ENCODE results near the gene WEE2.

The WEE2 gene

GRCh38 chr7:141691540-141691939 is 16.6 kb upstream of the WEE2 start:
- no peak for DNase-seq (ENCODE audit: low spot score)

DNA sequence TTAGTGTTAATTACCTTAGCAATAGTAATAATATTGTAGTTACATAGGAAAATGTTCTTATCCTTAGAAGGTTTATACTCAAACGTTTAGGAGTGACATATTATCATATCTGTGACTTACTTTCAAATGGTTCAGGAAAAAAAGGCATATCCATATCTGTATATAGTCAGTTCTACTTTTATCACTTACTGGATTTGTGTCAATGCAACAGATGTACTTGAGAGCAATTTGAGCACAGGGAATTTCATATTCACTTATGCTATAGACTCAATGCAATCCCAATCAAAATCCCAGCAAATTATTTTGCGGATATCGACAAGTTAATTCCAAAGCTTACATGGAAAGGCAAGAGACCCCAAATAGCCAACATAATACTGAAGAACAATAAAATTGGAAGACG is 16.2 kb upstream of the WEE2 start:
- no peak for DNase-seq (ENCODE audit: low spot score)

DNA sequence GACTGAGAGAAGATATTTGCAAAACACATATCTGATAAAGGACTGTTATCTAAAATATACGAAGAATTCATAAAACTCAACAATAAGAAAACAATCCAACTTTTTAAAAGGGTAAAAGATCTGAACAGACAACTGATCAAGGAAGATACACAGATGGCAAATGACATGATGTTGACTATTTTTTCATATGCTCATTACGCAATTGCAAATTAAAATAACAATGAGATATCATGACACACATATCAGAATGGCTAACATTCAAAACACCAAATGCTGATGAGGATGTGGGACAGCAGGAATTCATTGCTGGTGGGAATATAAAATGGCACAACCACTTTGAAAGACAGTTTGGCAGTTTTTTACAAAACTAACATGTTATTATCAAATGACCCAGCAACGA is 15.1 kb upstream of the WEE2 start:
- DNase-seq (ENCODE audit: low spot score) = no peak

- DNase-seq (ENCODE audit: low spot score) = no peak
Observed at GRCh38 chr7:141695803-141696289, 12.3 kb upstream of the WEE2 start.

DNA sequence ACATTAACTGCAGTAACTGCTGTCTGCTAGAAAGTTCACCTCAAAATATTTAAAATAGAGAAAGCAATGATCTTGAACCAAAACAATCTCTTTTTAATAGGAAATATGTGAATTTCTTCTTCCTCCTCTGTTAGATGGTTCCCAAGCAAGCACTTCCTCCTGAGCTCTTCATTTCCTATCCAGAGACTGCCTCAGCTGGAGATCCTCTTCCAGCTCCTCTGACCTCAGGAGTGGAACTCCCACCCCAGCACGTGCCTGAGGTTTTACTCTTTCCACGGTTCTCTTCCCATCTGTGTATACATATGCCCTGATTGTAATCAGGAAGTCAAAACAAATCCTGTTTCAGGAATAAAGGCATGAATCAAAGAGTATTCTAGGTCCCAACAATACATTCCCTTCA is 11.8 kb upstream of the WEE2 start:
- DNase-seq (ENCODE audit: low spot score) = no peak

DNA sequence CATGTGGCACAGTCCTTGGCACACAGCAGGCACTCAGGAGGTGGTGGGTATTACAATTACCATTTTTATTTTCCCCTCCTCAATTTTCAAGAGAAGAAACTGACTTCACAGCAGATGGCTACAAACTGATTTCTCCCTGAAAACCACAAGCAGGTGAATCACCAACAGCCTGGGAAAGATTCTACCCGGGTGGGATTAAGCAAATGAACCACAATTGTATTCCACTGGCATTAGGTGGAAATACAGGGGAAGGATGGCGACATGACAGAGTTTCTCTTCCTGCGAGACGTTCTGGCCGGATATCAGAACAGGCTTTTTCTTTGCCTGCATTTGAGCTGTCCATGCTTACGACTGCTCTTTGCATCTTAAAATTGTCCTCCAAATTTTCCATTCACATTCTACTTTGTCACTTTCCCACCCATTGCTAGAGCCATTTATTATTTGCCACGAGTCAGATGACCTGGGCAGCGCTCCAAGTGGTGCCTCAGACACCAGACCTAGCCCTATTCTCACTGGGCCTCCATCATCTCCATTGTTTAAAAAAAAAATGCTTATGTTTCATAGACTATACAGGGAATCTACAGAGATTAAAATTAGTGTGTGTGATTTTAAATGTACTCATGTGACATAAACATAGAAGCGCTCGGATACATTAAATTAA is 10.8 kb upstream of the WEE2 start:
- no peak for DNase-seq (ENCODE audit: low spot score)

DNA sequence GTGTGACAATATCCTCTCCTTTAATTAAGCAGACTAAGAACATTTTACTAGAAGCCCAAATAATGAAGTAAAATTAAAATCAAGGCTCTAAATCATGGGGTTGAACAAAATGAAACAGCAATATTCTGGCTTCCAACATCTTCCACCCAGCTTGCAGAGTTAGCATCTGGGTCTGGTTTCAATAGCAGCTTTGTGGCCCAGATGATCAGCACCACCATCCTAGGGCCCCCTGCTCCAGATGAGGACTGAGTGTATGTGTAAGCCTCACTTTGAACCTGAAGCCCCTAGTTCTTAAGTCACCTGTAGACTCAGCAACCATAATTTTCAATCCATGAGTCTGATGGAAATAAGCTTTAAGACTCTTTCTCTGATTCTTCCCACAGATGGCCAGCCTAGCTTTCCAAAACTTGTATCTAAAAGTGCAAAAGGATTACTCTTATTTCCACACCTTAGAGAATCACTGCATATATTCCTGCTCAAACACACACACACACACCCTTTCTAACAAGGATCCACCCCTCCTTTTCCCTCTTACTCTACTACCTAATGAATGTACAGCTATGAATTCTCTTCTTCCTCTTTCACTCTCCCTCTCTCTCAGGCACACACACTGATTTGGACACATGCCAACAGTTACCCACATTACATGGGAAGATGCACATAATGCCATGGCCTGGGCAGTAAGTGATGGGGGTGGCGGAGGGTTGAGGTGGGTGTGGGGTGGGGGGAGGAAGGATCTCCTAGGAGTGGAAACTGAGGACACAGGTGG is 9.7 kb upstream of the WEE2 start:
- DNase-seq (ENCODE audit: low spot score) = no peak

DNA sequence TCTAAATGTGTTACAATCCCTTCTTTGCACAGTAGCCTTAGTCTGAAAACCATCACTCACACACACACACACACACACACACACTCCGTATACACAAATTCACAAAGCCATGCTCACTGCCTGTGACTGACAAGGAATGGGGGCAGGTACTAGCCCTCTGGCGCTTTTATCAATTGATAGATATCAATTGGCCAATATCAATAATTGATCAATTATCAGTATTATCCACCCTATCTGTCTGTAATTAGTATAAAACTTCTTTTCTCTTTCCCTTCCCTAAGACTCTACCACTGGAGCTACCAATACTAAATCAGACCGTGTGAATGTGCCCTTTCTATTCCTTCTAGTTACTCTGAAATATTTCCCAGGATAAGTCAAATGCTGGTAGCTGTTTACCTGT is 8.3 kb upstream of the WEE2 start:
- DNase-seq (ENCODE audit: low spot score) = no peak

- no peak for DNase-seq (ENCODE audit: low spot score)
Observed at GRCh38 chr7:141700296-141700847, 7.8 kb upstream of the WEE2 start.

DNA sequence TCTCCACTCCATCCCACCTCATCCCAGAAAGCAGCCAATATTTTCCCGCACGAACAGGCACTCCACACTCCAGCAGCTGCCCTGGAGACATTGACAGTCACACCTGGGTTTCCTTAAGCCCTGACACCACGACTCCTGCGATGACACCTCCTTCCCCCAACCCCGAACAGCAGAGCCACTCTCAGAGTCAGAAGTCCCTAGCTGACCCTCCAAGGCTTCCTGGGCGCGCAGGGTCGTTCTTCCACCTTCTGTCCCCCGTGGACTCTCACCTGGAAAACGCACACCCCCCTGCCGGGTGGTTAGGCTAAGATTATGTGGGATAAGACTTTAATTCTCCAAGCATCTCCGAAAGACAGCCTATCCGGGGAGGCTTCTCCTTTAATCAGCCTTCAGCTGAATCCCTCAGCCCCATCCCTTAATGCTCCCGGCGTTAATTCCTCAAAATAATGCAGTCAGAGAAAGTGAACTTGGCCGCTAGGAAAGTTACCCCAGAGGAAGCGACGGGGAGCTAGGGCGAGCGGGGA is 7.2 kb upstream of the WEE2 start:
- DNase-seq (ENCODE audit: low spot score) = peak; percentile 42

DNA sequence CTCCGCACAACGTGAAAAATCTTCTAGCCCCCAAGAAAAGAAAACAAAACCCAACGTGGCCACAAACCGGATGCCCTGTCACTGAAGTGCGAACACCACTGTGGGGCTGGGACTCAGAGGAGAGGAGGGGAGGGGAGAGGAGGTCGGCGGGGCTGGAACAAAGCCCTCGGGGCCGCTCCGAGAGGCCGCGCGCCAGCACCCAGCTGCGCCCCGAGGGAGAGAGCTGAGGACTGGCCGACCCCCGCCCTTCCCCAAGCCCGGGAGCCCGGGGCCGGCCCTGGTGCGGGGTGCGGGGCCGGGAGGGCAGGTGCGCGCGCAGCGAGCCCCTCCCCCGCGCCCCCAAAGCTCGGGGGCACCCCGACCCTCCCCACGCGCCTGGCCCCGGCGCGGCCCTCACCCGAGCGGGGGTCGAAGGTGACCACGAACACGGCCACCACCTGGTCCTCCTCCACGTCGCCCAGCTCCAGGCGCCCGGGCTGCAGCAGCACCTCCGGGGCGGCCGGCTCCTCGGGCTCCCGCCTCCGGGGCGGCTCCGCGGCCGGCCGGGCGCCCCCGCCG is 6.6 kb upstream of the WEE2 start:
- peak; percentile 44 for DNase-seq (ENCODE audit: low spot score)

GRCh38 chr7:141702047-141702567 is 6.0 kb upstream of the WEE2 start, which contains the start of gene DENND11:
DENND11 (minus strand) TSS chr7:141702166; CDS start chr7:141702153, 13 bp downstream.
- peak; percentile 22 for DNase-seq (ENCODE audit: low spot score)

DNA sequence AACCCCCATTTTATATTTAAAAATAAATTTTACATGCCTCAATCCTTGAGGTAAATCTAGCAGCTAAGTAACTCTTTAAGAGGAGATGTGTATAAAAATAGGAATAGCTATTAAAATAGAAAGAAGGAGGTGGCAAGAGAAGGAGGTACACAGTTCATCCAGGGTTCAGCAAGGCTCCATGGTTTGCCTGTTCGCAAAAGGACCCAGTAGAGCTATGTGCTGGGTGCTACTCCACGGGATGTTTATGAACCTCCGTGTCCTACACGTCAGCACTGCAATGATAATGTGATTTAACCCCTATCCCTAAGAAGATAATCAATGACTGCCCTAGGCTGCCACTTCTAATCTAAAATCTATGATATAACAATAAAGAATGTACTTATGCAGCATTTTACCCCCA is 5.3 kb upstream of the WEE2 start:
- no peak for DNase-seq (ENCODE audit: low spot score)

DNA sequence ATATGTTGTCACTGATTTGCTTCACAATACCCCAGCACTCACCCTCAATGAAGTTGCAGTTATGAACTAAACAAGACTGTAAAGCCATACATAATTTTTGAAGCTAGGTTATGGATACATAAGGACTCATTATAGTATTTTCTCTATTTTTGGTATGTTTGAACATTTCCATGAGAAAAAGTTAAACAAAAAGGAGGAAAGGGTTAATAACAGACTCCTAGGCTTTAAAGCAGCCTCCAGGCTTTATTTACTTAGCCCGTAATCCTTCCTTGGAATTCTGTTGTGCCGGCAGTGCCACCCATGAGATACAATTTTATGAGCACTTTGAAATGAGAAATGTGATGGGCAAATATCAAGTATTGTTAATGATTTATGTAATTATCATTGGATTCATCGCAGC is 4.0 kb upstream of the WEE2 start:
- no peak for DNase-seq (ENCODE audit: low spot score)

DNA sequence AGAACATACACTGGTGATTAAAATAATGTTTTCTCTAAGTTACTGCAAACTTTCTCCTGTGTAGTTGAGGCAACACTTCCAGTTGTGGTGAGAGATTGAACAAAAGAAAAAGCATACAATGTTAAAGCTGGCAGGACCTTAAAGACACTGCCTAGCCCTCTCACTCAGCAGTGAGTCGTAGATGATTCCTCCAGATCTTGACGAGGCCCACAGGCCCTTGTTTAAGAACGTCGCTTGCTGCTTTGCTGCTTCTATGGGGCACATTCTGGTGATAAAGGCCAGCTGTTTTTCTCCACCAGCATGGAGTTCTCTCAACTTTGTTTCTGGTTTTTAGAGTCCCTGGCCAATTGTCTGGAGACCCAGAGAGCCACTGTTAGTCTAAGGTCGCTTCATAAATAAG is 3.4 kb upstream of the WEE2 start:
- DNase-seq (ENCODE audit: low spot score) = no peak

DNA sequence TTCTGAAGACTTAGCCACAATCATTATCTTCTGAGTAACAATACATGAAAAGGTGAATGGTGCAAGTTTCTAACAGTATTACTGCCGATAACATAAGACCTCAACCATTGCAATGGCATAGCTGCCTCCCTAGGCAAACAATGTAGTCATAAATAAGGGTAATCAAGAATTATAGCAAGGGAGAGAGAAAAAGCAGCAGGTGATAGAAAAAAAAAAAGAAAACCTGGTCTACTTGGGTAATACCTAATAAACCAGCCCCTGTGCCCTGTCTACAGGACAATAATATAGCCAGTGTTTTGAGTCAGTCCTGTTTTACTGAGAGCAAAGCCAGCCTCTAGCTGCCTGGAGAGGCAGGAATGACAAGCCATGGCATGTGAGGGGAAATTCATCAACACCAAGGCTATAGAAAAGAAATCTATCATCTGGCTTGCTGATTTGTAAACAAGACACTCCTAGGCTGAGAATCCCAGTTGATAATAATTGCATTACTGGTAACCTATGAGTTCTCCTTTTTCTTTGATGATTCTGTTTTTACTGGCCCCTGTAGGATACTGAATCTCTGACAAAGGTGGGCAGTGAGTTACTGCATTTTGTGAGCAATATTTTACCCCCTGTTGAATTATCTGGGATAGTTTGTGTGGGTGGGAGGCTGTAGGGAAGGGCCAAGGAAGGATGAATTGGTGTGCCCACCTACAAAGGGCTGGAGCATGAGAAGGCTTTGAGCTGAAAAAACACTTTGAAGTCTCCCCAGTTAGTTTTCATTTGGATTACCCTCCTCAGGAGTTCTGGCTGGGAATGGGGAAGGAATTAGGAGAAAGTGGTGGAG is 1.7 kb upstream of the WEE2 start:
- no peak for DNase-seq (ENCODE audit: low spot score)

DNA sequence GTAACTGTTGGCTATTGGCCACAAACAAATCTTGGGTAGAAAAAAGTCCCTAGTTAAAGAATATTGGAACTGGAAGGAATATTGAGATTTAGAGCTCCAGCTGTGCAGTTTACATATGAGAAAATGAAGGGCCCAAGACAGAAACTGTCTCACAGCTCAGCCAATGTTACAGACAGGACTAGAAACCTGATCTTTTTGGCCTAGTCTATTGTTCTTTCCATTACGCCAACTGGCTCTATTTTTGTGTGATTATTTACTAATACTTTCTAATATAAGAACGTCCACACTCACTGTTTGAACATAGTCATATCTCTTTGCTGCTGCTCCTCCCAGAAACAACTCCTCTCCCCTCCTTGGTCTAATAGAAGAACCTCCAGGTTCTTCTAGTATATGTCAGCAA is 1.2 kb downstream of the WEE2 start:
- no peak for DNase-seq (ENCODE audit: low spot score)

GRCh38 chr7:141709749-141710148 is 1.6 kb downstream of the WEE2 start:
- no peak for DNase-seq (ENCODE audit: low spot score)

DNA sequence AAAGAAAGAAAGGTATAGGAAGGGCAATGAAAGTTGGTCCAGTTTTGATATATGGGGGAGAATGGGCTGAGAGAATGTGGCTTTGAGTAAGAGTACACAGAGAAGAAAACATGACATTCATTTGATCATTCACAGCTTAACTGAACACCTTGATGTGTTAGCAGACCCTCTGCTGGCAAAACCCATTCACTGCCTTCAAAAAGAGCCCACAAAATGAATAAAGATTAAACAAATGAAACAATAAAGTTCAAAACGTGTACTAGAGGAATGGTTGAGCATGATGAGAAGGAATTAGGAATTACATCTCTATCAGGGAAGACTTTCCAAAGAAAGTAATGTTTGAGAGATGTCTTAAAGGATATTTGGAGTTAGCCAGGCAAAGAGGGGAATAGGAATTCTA is 2.1 kb downstream of the WEE2 start:
- no peak for DNase-seq (ENCODE audit: low spot score)

GRCh38 chr7:141712603-141713255 is 4.6 kb downstream of the WEE2 start:
- DNase-seq (ENCODE audit: low spot score) = no peak

DNA sequence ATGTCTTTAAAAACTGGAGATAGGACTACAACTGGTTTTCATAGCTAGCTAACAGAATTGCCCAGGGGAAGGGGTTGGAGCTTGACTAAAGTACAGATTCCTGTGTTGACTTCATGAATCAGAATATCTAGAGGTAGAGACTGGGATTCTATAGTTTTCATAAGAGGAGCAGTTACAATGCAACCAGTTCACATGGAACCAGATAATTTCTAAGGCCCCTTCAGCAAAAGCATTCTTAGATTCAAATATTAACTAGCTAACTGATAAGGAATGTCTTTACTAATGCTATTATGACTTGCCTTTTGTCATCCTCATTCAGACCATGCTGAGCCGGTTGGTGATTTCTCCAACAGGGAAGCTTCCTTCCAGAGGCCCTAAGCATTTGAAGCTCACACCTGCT is 5.7 kb downstream of the WEE2 start:
- no peak for DNase-seq (ENCODE audit: low spot score)

All from SK-N-DZ (cell line).